Stimulated activated memory B cell treated with anti-CD40 and anti-IgM and Interleukin-4, amounts not matched to agents 10 μg/mL and 1 μg/mL and 100 μg/mL, for 72 hours (primary cell): ENCODE results near the gene SEBOX.

Experiments
- ATAC-seq: fragments of 150-1000 bp; cut with Tn5 transposase; 2 replicates; pipeline ENCODE4 v1.10.0; 2021
- H3K27ac Mint-ChIP-seq: one replicate; pipeline ENCODE4 v1.8.0; 2022; ENCODE audit warnings: mild to moderate bottlenecking, mixed read lengths
- H3K27me3 Mint-ChIP-seq: one replicate; pipeline ENCODE4 v1.8.0; 2022; ENCODE audit warnings: mixed read lengths
- H3K36me3 Mint-ChIP-seq: one replicate; pipeline ENCODE4 v1.8.0; 2022; ENCODE audit warnings: mixed read lengths
- H3K4me1 Mint-ChIP-seq: one replicate; pipeline ENCODE4 v1.8.0; 2022; ENCODE audit warnings: mixed read lengths
- H3K4me3 Mint-ChIP-seq: one replicate; pipeline ENCODE4 v1.8.0; 2022; ENCODE audit warnings: mild to moderate bottlenecking, moderate library complexity, mixed read lengths
- H3K9me3 Mint-ChIP-seq: one replicate; pipeline ENCODE4 v1.8.0; 2022; ENCODE audit warnings: mixed read lengths

Gene SEBOX

DNA sequence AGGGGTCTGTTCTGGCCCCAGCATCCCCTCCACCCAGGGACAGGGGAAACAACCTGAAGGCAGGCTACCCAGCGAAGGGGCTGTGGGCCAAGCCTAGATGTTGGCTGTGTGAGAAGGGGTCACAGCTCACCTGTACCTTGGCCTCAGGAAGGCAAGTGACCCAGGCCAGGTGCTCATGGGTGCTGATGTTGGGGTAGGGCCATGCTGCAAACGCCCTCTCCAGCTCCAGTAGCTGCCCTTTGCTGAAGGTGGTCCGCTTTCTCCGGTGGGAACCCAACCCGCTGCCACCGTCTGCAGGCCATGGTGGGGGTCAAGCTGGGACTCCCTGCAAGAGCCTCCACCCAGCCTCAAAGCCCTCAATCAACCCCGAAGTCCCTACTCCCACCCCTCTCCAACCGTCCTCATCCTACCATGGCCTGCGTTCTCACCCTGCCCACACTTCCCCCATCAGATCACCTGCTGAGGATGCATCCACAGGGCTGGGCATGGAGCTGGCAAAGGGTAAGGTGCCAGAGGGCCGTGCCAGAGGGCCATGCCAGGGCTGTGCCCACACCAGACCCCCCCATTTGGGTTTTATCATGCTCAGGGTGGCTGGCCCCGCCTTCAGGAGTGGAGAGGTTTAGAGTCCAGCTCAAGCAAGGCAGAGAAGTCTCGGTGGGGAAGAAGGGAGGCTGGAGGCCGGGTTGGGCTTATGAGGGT is at the start of gene SEBOX:
Gene SEBOX, minus strand, starts transcription at position 535 of the 699 bp plus-strand sequence. Its CDS starts 48 bp downstream, at position 487.
- Mint-ChIP-seq H3K4me1 (no peaks in the 10 kb centered on the region), H3K36me3 (peaks cover 35% of the 10 kb centered on the region), H3K4me3 (no peak within 1 kb of the TSS), H3K27ac (no peak within 1 kb of the TSS), H3K27me3 (no peaks in the 10 kb centered on the region), H3K9me3 (no peaks in the 10 kb centered on the region)
- ATAC-seq: no peak

DNA sequence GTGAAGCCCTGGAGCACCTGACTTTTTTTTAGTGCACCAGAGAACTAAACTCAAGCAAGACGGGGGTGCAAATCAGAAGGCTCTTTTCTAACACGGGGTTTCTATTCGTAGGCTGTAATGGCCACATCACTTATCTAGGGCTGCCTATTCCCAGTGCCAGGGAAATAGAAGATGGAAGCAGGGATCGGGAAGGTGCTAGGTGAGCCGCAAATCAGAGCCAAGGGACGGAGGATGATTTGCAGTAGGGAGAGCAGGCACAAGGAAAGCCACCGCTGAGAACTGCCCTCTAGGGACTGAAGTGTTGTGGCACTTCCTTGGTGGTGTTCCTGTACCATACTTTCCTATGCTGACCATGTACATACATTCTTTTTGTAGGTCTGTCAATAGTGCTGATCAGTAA is 48.8 kb upstream of the SEBOX start:
- Mint-ChIP-seq H3K27me3 (no peaks in the 10 kb centered on the region), H3K36me3 (no peaks in the 10 kb centered on the region), H3K9me3 (no peaks in the 10 kb centered on the region), H3K4me1 (peaks cover 6% of the 10 kb centered on the region), H3K4me3 (no peak overlapping the region), H3K27ac (no peak overlapping the region)
- no peak for ATAC-seq

DNA sequence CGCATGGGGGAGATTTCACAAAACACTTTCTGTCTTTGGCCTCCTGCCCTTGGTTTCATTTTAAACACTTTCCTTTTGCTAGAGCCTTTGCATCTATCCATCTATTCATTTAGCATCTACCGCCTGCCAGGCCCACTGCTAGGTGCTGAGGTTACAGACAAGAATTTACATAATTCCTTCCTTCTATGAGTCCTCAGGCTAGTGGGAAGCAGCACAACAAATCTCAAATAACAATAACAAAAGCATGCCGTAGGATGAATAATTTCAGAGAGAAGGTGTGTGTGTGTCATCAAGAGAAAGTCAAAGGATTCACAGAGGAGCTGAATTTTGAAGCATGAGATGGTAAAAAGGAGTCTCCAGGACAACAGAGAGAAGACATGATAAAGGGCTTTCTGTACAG is 47.1 kb upstream of the SEBOX start:
- H3K36me3 Mint-ChIP-seq: no peaks in the 10 kb centered on the region
- H3K27ac Mint-ChIP-seq: no peak overlapping the region
- H3K9me3 Mint-ChIP-seq: no peaks in the 10 kb centered on the region
- no peak for ATAC-seq
- no peaks in the 10 kb centered on the region for H3K27me3 Mint-ChIP-seq
- H3K4me1 Mint-ChIP-seq: peaks cover 5% of the 10 kb centered on the region
- no peak overlapping the region for H3K4me3 Mint-ChIP-seq

DNA sequence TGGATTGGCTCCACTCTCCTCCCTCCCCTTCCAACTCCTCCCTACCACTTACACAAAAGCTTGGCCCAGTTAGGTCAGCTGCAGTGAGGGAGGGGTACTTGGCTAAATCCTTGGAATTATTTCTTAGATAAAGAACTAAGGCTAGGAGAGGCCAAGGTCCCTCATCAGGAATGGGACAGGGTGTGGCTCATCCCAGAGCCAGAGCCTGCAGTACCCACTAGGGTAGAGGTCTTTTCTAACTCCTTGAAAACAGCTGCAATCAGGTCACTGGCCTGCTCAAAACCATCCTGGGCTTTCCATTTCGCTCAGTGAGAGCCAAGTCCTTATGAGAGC is 42.9 kb upstream of the SEBOX start:
- no peak for ATAC-seq
- Mint-ChIP-seq H3K27me3 (no peaks in the 10 kb centered on the region), H3K4me3 (no peak overlapping the region), H3K9me3 (no peaks in the 10 kb centered on the region), H3K36me3 (no peaks in the 10 kb centered on the region), H3K27ac (no peak overlapping the region), H3K4me1 (peaks cover 25% of the 10 kb centered on the region)

GRCh38 chr17:28407130-28407973 is 42.4 kb upstream of the SEBOX start:
- Mint-ChIP-seq H3K27me3 (no peaks in the 10 kb centered on the region), H3K36me3 (no peaks in the 10 kb centered on the region), H3K4me1 (peaks cover 25% of the 10 kb centered on the region), H3K9me3 (no peaks in the 10 kb centered on the region), H3K27ac (no peak overlapping the region), H3K4me3 (no peak overlapping the region)
- ATAC-seq: no peak

DNA sequence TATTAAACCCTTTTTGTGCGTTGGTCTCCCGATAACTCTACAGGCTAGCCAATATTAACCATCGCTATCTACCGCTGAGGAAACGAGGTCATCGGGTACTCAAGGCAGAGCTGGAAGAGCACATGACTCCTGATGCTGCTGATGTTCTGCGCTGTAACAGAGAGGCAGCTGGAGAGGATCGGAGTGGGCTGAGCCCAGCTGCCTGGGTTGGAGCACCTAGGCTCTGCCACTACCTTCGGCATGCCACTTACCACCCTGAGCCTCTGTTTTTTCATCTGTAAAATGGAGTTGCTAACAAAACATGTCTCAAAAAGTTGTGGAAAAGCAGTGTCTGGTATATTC is 41.4 kb upstream of the SEBOX start:
- Mint-ChIP-seq H3K36me3 (no peaks in the 10 kb centered on the region), H3K27ac (no peak overlapping the region), H3K4me1 (peaks cover 25% of the 10 kb centered on the region), H3K27me3 (no peaks in the 10 kb centered on the region), H3K4me3 (peak overlapping the region; percentile 67), H3K9me3 (no peaks in the 10 kb centered on the region)
- ATAC-seq: no peak

GRCh38 chr17:28405632-28406472 is 40.9 kb upstream of the SEBOX start, which contains the start of gene SLC46A1:
TSS of gene SLC46A1 (minus strand) at chr17:28406212. CDS start at chr17:28406114, 98 bp downstream.
- peaks cover 25% of the 10 kb centered on the region for H3K4me1 Mint-ChIP-seq
- peak within 1 kb of the TSS; percentile 83 for H3K4me3 Mint-ChIP-seq

GRCh38 chr17:28404812-28405570 is 40.0 kb upstream of the SEBOX start:
- peak overlapping the region; percentile 19 for H3K27ac Mint-ChIP-seq
- H3K4me3 Mint-ChIP-seq: peak overlapping the region; percentile 83

More at GRCh38 chr17:28405632-28406472, 40.9 kb upstream of the SEBOX start, which contains the start of gene SLC46A1:
- H3K27me3 Mint-ChIP-seq: no peaks in the 10 kb centered on the region
- peak; percentile 87 for ATAC-seq
- no peaks in the 10 kb centered on the region for H3K9me3 Mint-ChIP-seq
- H3K27ac Mint-ChIP-seq: peak within 1 kb of the TSS; percentile 19
- no peaks in the 10 kb centered on the region for H3K36me3 Mint-ChIP-seq

DNA sequence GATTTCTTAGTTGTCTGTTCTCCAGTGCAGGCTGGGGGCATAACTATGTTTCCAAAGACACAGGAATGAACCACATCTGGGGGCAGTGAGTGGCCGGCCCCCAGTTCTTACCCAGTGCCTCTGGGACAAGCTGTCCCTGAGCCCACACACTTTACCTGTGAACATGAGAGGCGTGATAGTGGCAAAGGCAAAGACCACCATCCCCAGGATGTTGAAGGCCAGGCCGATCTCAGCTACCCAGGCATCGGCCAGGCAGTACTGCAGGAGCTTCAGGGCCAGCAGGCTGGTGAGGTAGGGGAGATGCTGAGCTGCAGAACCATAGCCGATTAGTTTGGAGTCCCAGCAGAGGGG is 39.4 kb upstream of the SEBOX start:
- no peak for ATAC-seq
- Mint-ChIP-seq H3K4me3 (no peak overlapping the region), H3K4me1 (peaks cover 25% of the 10 kb centered on the region), H3K27ac (no peak overlapping the region), H3K9me3 (no peaks in the 10 kb centered on the region), H3K36me3 (no peaks in the 10 kb centered on the region), H3K27me3 (no peaks in the 10 kb centered on the region)

More at GRCh38 chr17:28404812-28405570, 40.0 kb upstream of the SEBOX start:
- no peaks in the 10 kb centered on the region for H3K27me3 Mint-ChIP-seq
- H3K9me3 Mint-ChIP-seq: no peaks in the 10 kb centered on the region
- no peaks in the 10 kb centered on the region for H3K36me3 Mint-ChIP-seq
- H3K4me1 Mint-ChIP-seq: peaks cover 25% of the 10 kb centered on the region
- no peak for ATAC-seq

- no peaks in the 10 kb centered on the region for H3K27me3 Mint-ChIP-seq
- H3K4me3 Mint-ChIP-seq: no peak overlapping the region
- H3K27ac Mint-ChIP-seq: peak overlapping the region; percentile 17
- H3K9me3 Mint-ChIP-seq: no peaks in the 10 kb centered on the region
- H3K4me1 Mint-ChIP-seq: peaks cover 25% of the 10 kb centered on the region
- H3K36me3 Mint-ChIP-seq: no peaks in the 10 kb centered on the region
- no peak for ATAC-seq
Measured at GRCh38 chr17:28404007-28404406, 39.0 kb upstream of the SEBOX start.

DNA sequence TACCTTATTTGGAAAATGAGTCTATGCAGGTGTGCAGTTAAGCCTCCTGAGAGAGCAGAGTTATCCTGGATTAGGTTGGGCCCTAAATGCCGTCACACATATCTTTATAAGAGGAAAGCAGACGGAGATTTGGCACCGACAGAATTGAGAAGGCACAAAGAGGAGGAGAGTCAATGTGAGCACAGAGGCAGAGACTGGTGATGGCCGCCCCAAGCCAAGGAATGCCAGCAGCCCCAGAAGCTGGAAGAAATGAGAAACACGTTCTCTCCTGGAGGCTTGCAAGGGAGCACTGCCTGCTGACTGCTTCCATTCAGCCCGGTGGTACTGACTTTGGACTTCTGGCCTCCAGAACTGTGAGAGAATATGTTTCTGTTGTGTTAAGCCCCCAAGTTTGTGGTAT is 37.8 kb upstream of the SEBOX start:
- Mint-ChIP-seq H3K4me1 (peaks cover 33% of the 10 kb centered on the region), H3K36me3 (peaks cover 5% of the 10 kb centered on the region), H3K4me3 (no peak overlapping the region), H3K27ac (no peak overlapping the region), H3K9me3 (no peaks in the 10 kb centered on the region), H3K27me3 (no peaks in the 10 kb centered on the region)
- no peak for ATAC-seq

GRCh38 chr17:28402224-28402630 is 37.2 kb upstream of the SEBOX start:
- no peaks in the 10 kb centered on the region for H3K9me3 Mint-ChIP-seq
- no peak overlapping the region for H3K4me3 Mint-ChIP-seq
- H3K36me3 Mint-ChIP-seq: peaks cover 11% of the 10 kb centered on the region
- no peak overlapping the region for H3K27ac Mint-ChIP-seq
- H3K27me3 Mint-ChIP-seq: no peaks in the 10 kb centered on the region
- peaks cover 36% of the 10 kb centered on the region for H3K4me1 Mint-ChIP-seq
- ATAC-seq: no peak

GRCh38 chr17:28399808-28400207 is 34.8 kb upstream of the SEBOX start:
- H3K27ac Mint-ChIP-seq: no peak overlapping the region

DNA sequence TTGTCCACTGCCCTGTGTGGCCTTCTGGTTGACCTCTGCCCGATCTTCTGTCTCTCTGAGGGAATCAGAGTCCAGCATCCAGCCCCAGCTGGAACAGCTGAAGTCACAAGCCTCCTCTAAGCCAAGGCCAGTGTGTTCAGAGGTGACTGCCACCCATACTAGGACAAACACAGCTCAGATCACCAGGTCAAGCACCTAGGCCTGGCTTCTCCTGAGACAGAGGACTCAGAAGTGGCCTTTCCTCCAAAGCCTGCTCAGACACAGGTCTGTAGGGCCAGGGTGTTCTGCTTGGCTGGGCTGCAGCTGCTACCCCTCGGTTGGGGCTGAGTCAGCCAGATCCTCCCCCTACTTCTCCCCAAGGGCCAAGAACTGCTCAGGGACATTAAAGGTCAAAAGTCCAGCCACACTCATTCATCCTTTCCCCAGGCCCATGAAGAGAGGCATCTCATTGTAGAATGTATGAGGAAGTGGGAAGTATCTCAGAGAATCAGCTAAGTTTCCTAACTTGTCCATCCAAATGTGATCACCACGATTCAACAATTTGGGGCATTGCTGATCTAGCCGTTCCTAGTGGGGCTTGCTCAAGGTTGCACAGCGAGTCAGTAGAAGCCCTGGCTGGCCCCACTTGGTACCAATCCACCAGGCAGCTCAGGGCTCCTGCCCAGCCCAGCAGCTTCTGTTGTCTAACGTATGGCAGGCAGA is 33.4 kb upstream of the SEBOX start:
- ATAC-seq: peak; percentile 63
- Mint-ChIP-seq H3K36me3 (peaks cover 19% of the 10 kb centered on the region), H3K4me3 (no peak overlapping the region), H3K27me3 (no peaks in the 10 kb centered on the region), H3K27ac (peak overlapping the region; percentile 46), H3K9me3 (no peaks in the 10 kb centered on the region), H3K4me1 (peaks cover 11% of the 10 kb centered on the region)

More at GRCh38 chr17:28399808-28400207, 34.8 kb upstream of the SEBOX start:
- Mint-ChIP-seq H3K4me1 (peaks cover 24% of the 10 kb centered on the region), H3K36me3 (peaks cover 11% of the 10 kb centered on the region), H3K9me3 (no peaks in the 10 kb centered on the region), H3K27me3 (no peaks in the 10 kb centered on the region), H3K4me3 (no peak overlapping the region)
- no peak for ATAC-seq
